Hepatic stellate cell (primary cell): ENCODE data around the gene COX8C.

Experiments used
- DNase-seq: peaks from one replicate; pipeline ENCODE4 v3.0.0; 2011; ENCODE audit warnings: low spot score

The COX8C gene

DNA sequence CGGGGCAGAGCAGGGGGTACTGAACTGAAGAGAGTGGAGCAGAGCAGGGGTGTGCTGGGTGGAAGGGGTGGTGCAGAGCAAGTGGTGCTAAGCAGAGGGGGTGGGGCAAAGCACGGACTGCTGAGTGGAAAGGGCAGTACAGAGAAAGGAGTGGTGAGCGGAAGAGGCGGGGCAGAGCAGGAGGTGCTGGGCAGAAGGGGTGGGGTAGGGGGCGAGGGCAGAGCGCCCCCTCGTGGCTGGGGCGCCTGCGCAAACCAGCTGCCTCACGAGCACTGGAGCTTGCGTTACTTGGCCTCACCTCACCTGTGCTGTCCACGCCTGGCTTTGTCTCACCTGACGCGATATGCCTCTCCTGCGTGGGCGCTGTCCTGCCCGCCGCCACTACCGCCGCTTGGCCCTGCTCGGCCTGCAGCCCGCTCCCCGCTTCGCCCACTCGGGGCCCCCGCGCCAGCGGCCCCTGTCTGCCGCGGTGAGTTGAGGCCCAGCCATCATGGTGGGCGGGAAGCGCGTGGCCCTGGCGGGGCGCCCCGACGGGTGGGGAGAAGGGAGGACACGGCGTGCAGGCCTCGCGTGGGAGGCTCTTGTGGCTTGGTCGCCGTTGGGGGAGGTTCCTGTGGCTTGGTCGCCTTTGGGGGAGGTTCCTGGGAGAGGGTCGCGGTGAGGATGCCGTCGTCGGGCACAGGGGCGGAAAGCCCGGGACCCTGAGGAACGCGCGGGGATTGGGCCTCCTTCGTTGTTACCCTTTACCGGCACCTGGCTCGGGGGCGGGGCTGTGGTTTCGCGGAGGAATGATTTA, at the start of gene COX8C:
COX8C (plus strand) TSS at position 257 of the 796 bp plus-strand sequence; CDS start at position 344, 87 bp downstream.
- DNase-seq: no peak

GRCh38 chr14:93299416-93299815, 47.6 kb upstream of the COX8C start:
- no peak for DNase-seq

GRCh38 chr14:93299866-93300265, 47.1 kb upstream of the COX8C start:
- no peak for DNase-seq

DNA sequence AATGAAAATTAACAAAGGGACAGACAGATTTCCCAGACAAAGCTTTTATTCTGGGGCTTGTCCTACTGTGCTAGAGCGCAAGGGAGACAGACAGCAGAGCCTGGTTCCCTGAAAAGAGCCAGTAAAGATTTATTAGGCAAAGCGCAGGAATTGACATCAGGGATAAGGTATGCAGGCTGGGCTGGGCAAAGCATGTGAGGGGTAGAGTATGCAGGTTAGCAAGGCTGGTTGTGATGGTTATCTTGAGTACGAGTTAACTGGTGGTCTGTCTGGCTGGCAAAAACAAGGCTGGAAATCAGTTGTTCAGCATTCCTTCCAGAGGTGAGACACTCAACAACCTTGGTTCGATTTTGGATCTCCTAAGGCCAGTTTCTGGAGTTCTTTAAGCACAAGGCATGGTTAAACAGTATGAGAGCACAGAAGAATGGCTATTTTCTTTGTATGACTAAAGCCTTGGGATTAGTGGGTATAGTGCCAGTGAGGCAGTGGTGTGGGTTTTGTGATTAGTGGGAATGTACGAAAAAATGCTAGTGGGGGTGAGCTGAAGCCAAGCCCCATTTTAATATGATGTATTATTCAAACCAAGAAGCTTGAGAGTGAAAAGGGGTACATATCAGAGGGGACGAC, 45.0 kb upstream of the COX8C start:
- peak; percentile 11 for DNase-seq

DNA sequence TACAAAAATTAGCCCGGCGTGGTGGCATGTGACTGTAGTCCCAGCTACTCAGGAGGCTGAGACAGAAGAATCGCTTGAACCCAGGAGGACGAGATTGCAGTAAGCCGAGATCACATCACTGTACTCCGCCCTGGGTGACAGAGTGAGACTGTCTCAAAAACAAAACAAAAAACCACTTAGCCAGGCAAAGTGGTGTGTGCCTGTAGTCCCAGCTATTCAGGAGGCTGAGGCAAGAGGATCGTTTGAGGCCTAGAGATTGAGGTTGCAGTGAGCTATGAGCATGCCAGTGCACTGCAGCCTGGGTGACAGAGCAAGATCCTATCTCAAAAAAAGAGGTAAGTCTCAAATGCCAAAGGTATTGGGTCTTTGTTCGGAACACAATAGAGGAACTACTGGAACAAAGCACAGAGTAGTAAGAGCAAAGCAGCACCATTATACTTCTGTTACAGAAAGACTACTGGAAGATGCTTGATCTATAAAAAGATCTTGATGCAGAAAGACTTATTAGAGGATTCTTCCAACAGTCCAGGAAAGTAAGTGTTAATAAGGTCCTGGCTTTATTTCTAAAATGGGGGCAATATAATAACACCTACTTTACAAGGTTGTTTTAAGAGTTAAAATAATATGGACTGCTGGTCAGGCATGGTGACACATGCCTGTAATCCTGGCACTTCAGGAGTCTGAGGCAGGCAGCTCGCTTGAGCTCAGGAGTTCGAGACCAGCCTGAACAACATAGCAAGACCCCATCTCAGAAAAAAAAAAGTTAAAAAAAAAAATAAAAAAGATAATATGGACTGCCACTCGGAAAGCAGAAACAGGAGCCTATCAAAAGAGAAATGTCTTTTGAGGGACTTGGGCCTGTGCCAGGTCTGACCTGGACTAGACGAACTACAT, 44.0 kb upstream of the COX8C start:
- no peak for DNase-seq

- DNase-seq: no peak
Measured at GRCh38 chr14:93303659-93304058, 43.3 kb upstream of the COX8C start.

GRCh38 chr14:93304771-93305170, 42.2 kb upstream of the COX8C start:
- peak; percentile 22 for DNase-seq

DNA sequence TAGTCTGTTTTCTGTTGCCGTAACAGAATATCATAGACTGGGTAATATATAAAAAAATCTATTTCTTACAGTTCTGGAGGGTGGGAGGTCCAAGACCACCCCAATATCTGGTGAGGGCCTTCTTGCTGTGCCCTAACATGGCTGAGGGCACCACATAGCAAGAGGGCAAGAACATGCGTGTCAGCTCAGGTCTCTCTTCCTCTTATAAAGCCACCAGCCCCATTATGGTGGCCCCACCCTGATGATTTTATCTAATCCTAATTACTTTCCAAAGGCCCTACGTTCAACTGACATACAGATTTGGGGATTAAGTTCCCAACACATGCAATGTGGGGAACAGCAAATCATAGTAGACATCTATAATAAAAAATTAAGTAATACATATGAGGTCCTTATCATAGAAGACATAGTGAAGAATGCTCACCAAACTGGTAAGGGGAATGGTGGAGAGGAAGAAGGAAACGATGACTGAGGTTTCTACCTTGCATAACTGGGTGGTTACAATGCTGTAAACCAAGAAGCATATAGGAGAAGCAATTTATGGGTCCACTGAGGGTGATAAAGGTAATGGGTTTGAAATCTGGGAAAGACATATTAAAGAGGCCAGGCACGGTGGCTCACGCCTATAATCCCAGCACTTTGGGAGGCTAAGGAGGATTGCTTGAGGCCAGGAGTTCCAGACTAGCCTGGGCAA, 41.1 kb upstream of the COX8C start:
- no peak for DNase-seq

GRCh38 chr14:93306812-93307211, 40.2 kb upstream of the COX8C start:
- DNase-seq: no peak

DNA sequence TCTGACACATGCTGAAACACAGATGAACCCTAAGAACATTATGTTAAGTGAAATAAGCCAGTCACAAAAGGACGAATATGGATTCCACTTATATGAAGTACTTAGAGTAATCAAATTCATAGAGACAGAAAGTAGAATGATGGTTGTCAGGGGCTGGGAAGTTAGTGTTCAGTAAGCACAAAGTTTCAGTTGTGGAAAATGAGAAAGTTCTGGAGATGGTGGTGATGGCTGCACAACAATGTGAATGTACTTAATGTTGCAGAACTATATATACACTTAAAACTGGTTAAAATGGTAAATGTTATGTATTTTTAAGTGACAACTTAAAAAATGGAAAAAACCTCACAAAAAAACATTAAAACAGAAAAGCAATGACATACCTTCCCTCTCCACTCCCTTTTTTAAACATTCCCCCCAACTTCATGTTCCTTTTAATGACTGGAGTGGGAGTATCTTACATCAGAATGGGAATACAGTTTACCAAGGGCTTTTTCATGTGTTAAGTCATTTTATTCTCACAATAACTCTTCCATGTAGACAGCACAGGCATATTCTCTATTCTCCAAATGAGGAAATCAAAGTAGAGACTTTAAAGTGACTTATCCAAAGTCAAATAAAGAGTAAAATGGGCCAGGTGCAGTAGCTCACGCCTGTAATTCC, 38.2 kb upstream of the COX8C start:
- no peak for DNase-seq

DNA sequence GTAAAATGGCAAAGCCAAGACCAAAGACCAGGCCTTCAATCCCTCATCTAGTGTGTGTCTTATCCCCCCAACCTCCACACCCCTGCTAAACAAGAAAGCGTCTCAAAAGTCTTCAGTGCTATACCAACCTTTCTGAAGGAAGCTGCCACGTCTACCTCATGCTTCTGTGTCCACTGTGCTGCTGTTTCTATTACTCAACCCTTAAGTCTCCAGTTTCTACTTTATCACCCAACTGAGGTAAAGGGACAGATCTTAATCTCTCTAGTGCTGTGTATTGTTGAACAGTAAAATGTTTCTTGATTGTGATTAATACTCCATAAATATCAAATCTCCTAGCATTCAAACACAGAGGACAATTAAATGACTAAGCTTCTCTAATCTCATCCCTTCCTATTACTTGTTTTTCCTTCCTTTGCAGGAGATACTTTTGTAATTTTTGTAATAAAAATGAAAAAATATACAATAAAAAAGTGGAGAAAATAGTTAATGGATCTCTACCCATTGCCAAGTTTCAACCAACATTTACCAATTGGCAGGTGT, 37.5 kb upstream of the COX8C start:
- DNase-seq: no peak

GRCh38 chr14:93311082-93311481, 35.9 kb upstream of the COX8C start:
- DNase-seq: no peak

GRCh38 chr14:93315575-93315974, 31.4 kb upstream of the COX8C start:
- DNase-seq: no peak

- no peak for DNase-seq
Measured at GRCh38 chr14:93316716-93317115, 30.3 kb upstream of the COX8C start.

DNA sequence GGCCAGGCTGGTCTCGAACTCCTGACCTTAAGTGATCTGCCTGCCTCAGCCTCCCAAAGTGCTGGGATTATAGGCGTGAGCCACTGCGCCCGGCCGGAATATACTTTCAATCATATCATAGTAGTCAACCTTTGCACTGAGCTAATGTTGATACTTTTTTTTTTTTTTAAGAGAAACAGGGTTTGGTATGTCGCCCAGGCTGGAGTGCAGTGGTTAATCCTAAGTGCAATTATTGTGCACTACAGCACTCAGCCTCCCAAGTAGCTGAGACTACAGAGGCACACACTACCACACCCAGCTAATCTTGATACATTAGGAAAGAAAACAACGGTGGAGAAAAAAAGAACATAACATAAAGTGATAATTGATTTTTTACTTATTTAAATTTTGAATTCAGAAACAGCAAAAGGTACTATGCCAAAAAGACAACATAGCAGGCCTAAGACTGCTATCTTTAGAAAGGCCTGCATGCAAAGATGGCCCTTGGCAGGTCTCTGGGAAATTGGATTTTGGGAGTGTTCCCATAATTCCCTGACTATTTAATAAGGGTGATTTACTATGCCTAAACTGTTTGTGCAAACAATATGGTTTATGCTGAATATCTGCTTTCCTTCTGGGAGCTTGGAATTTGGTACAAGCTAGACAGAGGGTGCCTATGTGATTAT, 29.6 kb upstream of the COX8C start:
- DNase-seq: no peak

GRCh38 chr14:93317875-93318807, 28.8 kb upstream of the COX8C start:
- DNase-seq: peak; percentile 52

DNA sequence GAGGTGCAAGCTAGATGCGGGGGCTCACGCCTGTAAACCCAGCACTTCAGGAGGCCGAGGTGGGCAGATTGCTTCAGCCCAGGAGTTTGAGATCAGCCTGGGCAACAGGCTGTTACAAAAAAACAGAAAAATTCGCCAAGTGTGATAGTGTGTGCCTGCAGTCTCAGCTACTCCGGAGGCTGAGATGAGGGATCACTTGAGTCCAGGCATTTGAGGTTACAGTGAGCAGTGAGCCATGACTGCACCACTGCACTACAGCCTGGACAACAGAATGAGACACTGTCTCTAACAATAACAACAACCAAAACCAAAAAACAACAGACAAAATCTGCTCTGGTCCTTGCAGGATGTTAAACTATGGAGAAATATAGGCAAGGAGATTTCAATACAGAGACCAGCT, 28.1 kb upstream of the COX8C start:
- DNase-seq: no peak

DNA sequence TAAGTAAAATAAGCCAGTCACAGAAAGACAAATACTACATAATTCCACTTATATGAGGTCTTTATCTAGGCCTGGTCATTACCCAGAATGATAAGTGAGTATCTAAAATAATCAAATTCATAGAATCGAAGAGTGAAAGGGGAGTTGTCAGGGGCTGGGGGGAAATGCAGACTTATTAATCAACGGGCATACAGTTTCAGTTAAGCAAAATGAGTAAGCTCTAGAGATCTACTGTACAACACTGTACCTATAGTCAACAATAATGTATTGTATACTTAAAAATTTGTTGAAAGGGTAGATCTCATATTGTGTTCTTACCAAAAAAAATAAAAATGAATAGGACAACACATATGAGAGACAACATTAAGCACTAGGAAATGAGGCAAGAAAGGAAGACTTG, 27.5 kb upstream of the COX8C start:
- DNase-seq: no peak

- DNase-seq: no peak
Measured at GRCh38 chr14:93319958-93320357, 27.0 kb upstream of the COX8C start.

- no peak for DNase-seq
Measured at GRCh38 chr14:93320489-93320888, 26.5 kb upstream of the COX8C start.
